Right lobe of liver (tissue), 6 donors: Measurements from ENCODE around the gene MOXD1. TPM values are rescaled to one million over a fixed set of nuclear protein-coding genes. Genes with fewer than 3 reads are reported as not detected.

Experiments used
- ATAC-seq, 4 donors: fragments of 200-7000 bp; cut with Tn5 transposase; one replicate each; pipeline ENCODE4 v1.9.1; 2020; ENCODE audit warnings: mild to moderate bottlenecking in 4 of 4, moderate library complexity in 4 of 4
- DNase-seq, 3 donors: peaks; one replicate each; pipeline ENCODE4 v3.0.0-alpha.2; 2020
- H3K27ac ChIP-seq, 3 donors: fragments of 200-600 bp; one replicate each; pipeline ENCODE4 v1.8.0; 2022
- H3K27me3 ChIP-seq, 2 donors: fragments of 200-600 bp; one replicate each; pipeline ENCODE4 v1.8.0; 2022
- H3K36me3 ChIP-seq, 4 donors: fragments of 200-600 bp; sonication (generic) in 1 of 4; one replicate each; pipeline versions ENCODE4 v1.5.1 to v1.8.0; 2017 to 2022; ENCODE audit warnings: control low read depth in 1 of 4
- H3K4me1 ChIP-seq, 4 donors: fragments of 200-600 bp; sonication (generic) in 1 of 4; one replicate each; pipeline versions ENCODE4 v1.5.1 to v1.8.0; 2017 to 2022; ENCODE audit warnings: control low read depth in 1 of 4
- H3K4me3 ChIP-seq, 3 donors: fragments of 200-600 bp; one replicate each; pipeline ENCODE4 v1.8.0; 2022
- H3K9me3 ChIP-seq, 4 donors: fragments of 200-600 bp; sonication (generic) in 1 of 4; one replicate each; pipeline versions ENCODE4 v1.5.1 to v1.8.0; 2017 to 2022; ENCODE audit warnings: control low read depth in 1 of 4
- POLR2A ChIP-seq: fragments of 450-650 bp; IDR thresholded peaks from one replicate; pipeline ENCODE4 v1.6.1; 2017; ENCODE audit warnings: antibody characterized with exemption, mild to moderate bottlenecking
- WGBS: methylation state at CpG from one replicate; pipeline ENCODE4 v1.1.6; 2018; ENCODE audit warnings: low coverage, low lambda C conversion rate; ENCODE audit not compliant: insufficient coverage; ENCODE audit errors: missing lambda C conversion rate; 5-methylcytosine and 5-hydroxymethylcytosine counted together
- intact Hi-C, 2 donors: fragments of 100-400 bp; cut with DNase I; formaldehyde crosslinking; loops; one replicate each; pipeline versions ENCODE4 v1.11.2 to v1.14.1; 2022
- total RNA-seq, 6 experiments: library from RNA; depleted of rRNA in 2 of 6; stranded (reverse); fragments of >200 nt in 2 of 6; fragmentation: NEBNext Ultra II Directional in 3 of 6; extraction: Animal tissue kit (Norgen Biotek cat#: 25700) in 3 of 6; gene quantifications; one replicate each; pipeline versions ENCODE4 v1.1.0 to v1.2.4, GENCODE V29; 2016 to 2023
- TF ChIP-seq, protein P1 (sequence below), 4 donors: fragments of 200-600 bp in 3 of 4; fragments of 450-650 bp in 1 of 4; IDR thresholded peaks; one replicate each; pipeline versions ENCODE4 v1.5.1 to v1.8.0; 2016 to 2022; ENCODE audit warnings: antibody characterized with exemption in 4 of 4, mild to moderate bottlenecking in 2 of 4
- donor health status: DM: no; HTN: yes; CAD: no.
- donor health status: DM: no; HTN: no; CAD: no.
- donor health status: DM: no; HTN: no; CAD: no.
- donor health status: DM: no; HTN: yes; CAD: no.
- donor health status: DM: no; HTN: yes; CAD: no.

Gene MOXD1
- total RNA-seq, 6 experiments from 2014 or later: 0.24 to 2.3 (median 1.0) TPM; not detected in 1

DNA sequence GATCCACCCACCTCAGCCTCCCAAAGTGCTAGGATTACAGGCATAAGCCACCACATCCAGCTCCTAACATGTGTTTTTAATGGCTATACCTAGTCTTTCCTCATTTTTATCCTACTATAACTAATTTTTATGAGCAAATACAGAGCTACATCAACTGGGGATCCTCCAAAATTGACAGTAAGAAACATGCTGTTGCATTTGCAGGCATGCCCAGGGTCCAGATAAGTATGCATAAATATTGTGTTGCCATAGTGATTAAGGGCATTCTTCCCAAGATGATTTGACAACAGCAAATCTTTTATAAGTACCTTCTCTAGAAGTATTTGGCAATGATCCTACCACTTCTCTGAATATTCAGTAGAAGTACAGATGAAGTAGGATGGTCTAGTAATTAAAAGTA lies 41.9 kb upstream of the MOXD1 start:
- no peak for ATAC-seq

GRCh38 chr6:132430110-132430509 lies 28.8 kb upstream of the MOXD1 start:
- Histone ChIP-seq H3K27ac (no peak overlapping the region), H3K4me3 (no peak overlapping the region), H3K9me3 (no peaks in the 10 kb centered on the region), H3K4me1 (no peaks in the 10 kb centered on the region), H3K36me3 (no peaks in the 10 kb centered on the region), H3K27me3 (no peaks in the 10 kb centered on the region)
- ATAC-seq: no peak
- 50% methylated on average over 2 of the region's 2 CpGs for WGBS
- DNase-seq: no peak
- intact Hi-C loops: no loop called here
- no peak for TF ChIP-seq POLR2A
- TF ChIP-seq, protein P1, sequence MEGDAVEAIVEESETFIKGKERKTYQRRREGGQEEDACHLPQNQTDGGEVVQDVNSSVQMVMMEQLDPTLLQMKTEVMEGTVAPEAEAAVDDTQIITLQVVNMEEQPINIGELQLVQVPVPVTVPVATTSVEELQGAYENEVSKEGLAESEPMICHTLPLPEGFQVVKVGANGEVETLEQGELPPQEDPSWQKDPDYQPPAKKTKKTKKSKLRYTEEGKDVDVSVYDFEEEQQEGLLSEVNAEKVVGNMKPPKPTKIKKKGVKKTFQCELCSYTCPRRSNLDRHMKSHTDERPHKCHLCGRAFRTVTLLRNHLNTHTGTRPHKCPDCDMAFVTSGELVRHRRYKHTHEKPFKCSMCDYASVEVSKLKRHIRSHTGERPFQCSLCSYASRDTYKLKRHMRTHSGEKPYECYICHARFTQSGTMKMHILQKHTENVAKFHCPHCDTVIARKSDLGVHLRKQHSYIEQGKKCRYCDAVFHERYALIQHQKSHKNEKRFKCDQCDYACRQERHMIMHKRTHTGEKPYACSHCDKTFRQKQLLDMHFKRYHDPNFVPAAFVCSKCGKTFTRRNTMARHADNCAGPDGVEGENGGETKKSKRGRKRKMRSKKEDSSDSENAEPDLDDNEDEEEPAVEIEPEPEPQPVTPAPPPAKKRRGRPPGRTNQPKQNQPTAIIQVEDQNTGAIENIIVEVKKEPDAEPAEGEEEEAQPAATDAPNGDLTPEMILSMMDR (IDR thresholded peaks at IDR 0.05): no peak

More for the DNA sequence above, 41.9 kb upstream of the MOXD1 start:
- no peak for DNase-seq
- TF ChIP-seq, protein P1 (IDR thresholded peaks at IDR 0.05): no peak
- no peak for TF ChIP-seq POLR2A
- H3K27ac ChIP-seq: no peak overlapping the region
- no peaks in the 10 kb centered on the region for H3K36me3 ChIP-seq
- no peaks in the 10 kb centered on the region for H3K27me3 ChIP-seq
- no peaks in the 10 kb centered on the region for H3K4me1 ChIP-seq
- no peak overlapping the region for H3K4me3 ChIP-seq
- intact Hi-C loops: no loop called here
- H3K9me3 ChIP-seq: peaks cover 0 to 6% (median 0%) of the 10 kb centered on the region in 4 donors

DNA sequence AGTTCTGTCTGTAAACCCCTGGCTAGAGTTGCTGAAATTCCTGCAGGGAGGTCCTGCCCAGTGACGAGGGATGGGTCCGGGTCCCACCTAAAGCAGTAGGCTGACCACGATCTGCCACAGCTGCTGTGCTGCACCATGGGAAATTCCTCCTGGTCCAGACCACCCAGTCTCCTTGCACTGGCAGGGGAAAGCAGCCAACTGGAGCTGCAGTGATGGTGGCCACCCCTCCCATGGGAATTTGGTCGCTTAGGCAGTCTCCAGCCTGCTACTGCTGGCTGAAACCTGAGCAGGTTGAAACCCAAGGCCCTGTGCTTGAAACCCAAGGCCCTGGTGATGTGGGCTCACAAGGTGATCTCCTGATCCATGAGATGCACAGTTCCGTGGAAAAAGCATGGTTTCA lies 23.9 kb upstream of the MOXD1 start:
- DNase-seq: no peak
- Histone ChIP-seq H3K27ac (no peak overlapping the region), H3K4me1 (no peaks in the 10 kb centered on the region), H3K4me3 (no peak overlapping the region), H3K9me3 (no peaks in the 10 kb centered on the region), H3K36me3 (no peaks in the 10 kb centered on the region), H3K27me3 (no peaks in the 10 kb centered on the region)
- TF ChIP-seq, protein P1 (IDR thresholded peaks at IDR 0.05): no peak
- no peak for TF ChIP-seq POLR2A
- intact Hi-C loops: no loop called here
- 17% methylated on average over 1 of the region's 5 CpGs for WGBS
- no peak for ATAC-seq

- no peaks in the 10 kb centered on the region for H3K36me3 ChIP-seq
- TF ChIP-seq, protein P1 (IDR thresholded peaks at IDR 0.05): no peak
- no peak for TF ChIP-seq POLR2A
- no peaks in the 10 kb centered on the region for H3K9me3 ChIP-seq
- DNase-seq (no peak), ATAC-seq (no peak)
- no peak overlapping the region for H3K27ac ChIP-seq
- H3K27me3 ChIP-seq: no peaks in the 10 kb centered on the region
- WGBS: 66% methylated on average over 3 of the region's 3 CpGs
- intact Hi-C loops: no loop called here
- H3K4me3 ChIP-seq: no peak overlapping the region
- H3K4me1 ChIP-seq: no peaks in the 10 kb centered on the region
These were observed 22.6 kb upstream of the MOXD1 start for GRCh38 chr6:132423839-132424238.
